NCI-H2107 treated with DMSO at 0.1 percent for 48 hours (cell line): ENCODE data around the gene UCKL1.
"Not testable (repeated sequence)": the region's sequence is repeated elsewhere in the genome, so short reads cannot be mapped to it uniquely, and the experiment has no call there.

Experiments
- DNase-seq: peaks from one replicate; lab custom pipeline; 2025; ENCODE audit not compliant: unreplicated experiment; lab: John Stamatoyannopoulos, UW

Gene UCKL1

DNA sequence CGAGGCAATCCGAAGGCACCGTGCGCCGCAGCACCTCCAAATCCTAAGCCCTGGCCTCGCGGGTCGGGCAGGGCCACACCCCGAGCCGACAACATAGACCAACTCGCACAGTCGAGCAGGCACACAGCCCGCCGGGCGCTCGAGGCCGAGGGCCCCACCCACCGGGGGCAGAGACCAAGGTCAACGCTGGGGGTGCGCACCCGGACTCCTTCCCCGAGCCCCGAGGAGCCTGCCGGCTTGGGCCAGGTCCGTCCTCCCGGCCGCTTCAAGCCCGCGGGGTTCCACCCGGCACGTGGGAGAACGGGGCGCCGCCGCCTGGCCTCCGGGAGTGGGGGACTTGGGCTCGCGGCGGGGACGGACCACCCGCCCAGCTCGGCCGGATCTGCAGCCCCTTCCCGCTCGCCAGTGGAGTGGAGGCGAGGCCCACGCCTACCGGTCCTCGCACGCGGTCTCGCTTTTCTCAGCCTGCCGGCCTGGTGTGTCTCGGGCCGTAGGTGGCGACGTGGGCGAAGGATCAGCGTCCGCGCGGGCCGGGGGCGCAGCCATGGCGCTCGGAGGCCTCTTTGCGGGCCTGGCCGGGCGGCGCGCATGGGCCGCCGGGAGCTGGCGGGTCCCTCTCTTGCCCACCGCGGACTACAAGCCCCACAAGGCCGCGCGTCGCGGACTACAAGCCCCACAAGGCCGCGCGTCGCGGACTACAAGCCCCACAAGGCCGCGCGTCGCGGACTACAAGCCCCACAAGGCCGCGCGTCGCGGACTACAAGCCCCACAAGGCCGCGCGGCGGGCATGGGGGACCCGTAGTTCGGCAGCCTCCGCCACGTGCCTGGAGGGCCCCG, at the start of gene UCKL1:
Gene UCKL1, minus strand, starts transcription at position 590 of the 837 bp plus-strand sequence. Its CDS starts 44 bp downstream, at position 546.
- no peak for DNase-seq

- no peak for DNase-seq
These were observed 49.2 kb upstream of the UCKL1 start for GRCh38 chr20:64005394-64005793.

DNA sequence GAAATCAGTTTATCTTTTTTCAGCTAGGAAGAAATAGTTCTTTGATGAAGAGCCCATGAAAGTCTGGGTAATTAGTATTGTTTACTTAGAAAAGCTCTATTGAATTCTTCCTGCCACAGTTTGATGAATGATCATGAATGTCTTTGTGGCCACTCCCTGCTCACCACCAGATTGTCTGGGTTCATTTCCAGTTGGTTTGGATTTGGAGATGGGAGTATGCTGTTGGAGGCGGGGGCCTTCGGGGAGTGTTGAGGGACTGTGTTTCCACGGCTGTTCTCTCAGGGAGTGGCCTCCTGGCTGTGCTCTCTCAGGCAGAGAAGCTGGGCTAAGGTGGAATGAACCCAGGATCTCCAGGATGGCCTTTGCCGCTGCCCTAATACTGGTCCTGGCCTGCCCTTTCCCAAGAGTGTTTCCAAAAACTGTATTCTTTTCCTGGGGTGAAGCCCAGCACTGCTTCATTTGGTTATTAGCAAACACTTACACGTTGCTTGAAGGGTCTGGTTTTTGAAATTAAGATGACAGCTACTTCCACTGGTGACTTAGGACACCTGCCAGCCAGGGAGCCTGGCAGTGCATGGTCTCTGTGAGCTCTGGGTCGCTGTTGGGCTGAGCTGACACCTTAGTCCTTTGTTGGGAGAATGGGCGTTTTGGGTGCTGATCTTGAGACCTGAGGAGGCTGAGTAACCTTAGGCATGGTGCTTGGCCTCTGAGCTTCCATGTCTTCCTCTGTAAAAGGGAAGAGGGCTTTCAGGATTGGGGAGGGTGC, 47.9 kb upstream of the UCKL1 start:
- DNase-seq = no peak

GRCh38 chr20:64001607-64002011, 45.4 kb upstream of the UCKL1 start:
- peak; percentile 97 for DNase-seq

DNA sequence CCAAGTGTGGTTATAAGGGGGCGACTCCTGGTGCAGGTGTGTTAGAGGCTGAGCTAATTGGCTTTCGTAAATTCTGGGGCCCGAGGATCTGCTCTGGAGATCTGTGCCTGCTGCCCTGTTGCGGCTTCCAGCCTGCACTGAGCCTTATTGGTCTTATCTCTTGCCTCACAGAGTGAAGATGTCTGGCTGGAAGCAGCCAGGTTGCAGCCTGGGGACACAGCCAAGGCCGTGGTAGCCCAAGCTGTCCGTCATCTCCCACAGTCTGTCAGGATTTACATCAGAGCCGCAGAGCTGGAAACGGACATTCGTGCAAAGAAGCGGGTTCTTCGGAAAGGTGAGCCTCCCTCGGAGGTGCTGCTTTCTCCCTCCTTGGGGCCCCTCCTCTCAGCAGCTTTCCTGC, 44.7 kb upstream of the UCKL1 start:
- no peak for DNase-seq

DNA sequence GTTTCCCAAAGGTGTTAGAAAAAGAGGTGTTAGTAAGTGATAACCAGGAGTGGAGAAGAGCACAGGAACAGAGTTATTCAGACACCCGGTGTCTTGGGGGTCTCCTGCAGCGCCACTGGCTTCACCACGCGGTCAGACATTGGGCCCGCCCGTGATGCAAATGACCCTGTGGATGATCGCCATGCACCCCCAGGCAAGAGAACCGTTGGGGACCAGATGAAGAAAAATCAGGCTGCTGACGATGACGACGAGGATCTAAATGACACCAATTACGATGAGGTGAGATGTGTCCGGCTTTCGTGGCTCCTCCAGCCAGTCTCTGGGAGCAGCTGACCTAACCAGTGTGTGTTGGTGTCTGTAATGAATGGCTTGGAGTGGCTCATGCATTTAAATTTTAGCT, 26.7 kb upstream of the UCKL1 start:
- no peak for DNase-seq

DNA sequence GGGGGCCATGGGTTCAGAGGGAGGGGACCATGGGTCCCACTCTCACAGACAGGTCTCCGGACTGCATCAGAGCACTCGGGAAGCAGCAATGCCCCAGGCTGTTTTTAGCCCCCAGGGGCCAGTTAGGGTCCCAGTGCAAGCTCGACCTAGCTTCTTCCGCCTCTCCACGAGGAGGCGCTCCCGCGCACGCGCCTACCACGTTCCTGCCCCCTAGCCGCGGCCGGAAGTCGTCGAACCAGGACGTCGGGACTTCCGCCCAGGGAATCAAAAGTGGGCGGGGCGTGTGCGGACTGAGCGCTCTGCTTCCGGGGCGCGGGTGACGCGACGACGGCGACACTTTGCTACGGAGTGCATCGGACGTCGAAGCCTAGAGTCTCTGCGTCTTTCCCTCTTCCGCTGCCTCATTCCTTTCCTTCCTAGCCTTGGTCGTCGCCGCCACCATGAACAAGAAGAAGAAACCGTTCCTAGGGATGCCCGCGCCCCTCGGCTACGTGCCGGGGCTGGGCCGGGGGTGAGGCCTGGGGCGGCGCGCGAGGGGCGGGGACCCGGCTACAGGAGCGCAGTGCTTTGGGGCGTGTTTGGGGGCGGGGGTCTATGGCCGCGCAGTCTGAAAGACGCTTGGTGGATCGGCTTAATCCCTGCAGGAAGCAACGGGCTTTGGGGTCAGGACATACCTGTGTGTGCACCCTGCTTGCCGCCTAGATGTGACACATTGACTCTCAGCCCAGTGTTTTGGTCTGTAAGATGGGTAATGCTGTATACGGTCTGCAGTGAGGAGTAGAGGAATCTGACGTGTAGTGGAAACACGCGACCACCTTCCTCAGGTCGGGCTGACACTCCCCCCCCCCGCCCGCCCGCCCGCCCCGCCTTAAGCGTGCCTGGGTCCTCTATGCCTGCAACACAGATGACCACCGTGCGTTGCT, 24.9 kb upstream of the UCKL1 start, which contains the start of gene PRPF6:
Gene PRPF6, plus strand, starts transcription at position 327 of the 923 bp plus-strand sequence. Its CDS starts 114 bp downstream, at position 441.
- peak; percentile 89 for DNase-seq

- DNase-seq = no peak
These were observed 24.1 kb upstream of the UCKL1 start for GRCh38 chr20:63980317-63980805.

GRCh38 chr20:63979557-63980316, 23.5 kb upstream of the UCKL1 start, which contains the start of gene SAMD10:
Gene SAMD10, minus strand, starts transcription at chr20:63979642. Its CDS starts 175 bp downstream, at chr20:63979467.
- peak; percentile 37 for DNase-seq

DNA sequence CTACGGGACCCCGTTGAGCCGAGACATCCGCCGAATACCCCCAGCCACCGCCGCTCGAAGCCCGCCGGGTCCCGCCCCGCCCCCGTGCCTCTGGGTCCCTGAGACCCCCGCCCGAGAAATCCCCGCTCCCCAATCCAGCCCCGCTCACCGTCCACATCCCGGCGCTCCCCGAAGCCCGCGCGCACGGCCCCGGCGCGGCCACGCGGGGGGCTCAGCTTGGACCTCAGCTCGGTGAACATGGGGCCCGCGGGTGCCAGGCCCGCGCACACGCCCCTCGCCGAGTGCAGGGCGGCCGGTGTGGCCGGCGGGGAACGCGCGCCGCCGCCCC, 23.0 kb upstream of the UCKL1 start:
- DNase-seq = no peak

DNA sequence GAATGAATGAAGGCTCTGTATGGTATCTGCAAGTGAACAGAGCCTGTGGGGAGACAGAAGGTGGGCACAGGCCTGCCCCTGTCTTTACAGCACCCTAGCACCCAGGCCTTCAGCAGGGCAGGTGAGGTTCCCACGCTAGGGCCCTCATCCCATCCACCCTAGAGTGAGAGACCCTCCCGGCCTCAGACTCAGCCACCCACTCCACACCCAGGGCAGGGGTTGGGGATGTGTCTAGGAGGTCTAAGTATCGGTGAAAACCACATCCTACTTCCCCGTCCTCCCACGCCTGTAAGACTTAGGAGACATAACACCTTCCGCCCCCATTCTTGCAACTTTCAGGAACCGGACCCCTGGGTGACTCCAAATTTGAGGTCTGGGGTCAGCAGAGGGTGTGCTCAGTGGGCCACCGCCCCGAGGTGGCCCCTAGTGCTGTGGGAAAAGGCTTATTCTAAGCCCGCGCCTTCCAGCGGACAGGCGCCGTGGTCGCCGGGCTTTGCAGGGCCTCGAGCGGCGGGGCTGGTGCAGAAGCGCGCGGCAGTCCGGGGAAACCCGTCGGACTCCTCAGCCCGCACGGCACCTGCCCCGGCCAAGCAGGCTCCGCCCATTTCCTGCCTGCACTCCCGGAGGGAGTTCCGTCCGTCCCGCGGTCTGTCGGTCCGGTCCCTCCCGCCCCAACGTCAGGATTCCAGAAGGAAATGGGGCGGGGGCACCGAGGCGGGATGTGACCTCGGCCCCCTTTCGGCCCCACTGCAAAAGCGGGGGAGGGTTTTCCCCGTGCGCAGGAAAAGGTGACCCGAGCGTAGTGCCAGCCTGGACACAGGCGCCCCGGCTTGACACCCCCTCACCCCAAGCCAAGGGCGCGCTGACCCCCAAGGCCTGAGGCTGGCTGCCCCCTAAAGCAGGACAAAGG, 22.4 kb upstream of the UCKL1 start:
- no peak for DNase-seq

DNA sequence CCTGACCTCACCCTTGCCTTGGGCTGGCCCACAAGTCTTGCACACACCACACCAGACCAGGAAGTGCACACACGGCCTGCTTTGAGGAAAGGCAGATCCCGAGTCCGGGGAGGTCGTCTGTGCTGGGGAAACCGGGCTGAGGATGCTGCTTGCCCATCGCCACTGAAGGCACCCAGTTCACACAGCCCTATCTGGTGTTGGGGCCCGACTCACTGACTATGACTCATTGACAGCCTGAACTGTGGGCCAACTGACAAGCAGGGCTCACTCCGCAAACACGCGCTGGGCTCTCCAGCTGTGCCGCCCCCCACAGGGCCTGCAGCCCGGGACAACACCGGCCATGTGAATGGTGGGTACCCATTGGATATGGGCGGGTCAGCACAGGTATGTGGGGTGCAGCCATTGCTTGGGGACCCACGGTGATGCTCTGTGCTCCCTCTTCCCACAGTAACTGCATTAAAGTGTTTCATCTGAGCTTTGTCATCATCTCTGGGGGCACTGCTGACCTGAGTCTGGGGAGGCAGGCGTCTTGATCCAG, 21.6 kb upstream of the UCKL1 start:
- DNase-seq = no peak

DNA sequence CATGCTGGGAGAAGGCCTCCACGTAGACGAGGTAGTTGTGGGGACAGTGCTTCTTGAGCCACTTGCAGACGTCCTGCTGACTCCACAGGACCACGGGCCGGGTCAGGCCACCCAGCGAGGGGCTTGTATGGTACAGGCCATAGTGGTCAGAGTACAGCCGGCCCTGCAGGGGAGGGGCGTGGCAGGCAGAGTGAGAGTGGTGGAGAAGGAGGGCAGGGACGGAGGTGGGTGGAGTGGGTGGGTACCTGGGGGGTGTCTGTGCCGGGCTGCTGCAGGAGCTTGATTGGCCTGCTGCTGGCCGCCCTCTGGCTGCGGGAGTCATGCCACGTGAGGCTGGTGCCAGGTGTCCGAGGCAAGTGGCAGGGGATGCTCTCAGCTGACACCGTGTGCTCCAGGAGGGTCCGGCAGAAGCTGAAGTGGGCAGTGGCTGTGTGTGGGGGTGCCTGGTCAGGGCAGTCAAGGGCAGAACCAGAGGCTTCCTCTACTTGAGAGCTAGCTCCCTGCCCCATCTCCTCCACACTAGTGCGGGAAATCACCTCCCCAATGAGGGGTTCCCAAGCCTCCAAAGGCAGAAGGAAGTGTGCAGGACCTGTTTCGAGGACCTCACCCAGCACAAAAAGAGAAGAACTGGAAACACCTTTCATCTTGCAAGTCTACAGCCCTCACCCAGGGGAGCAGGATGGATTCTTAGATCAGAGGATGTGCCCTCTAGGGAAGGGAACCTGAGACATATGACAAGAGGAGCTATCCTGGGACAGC, 20.9 kb upstream of the UCKL1 start:
- no peak for DNase-seq

GRCh38 chr20:63976511-63976910, 20.3 kb upstream of the UCKL1 start:
- not testable (repeated sequence) for DNase-seq

DNA sequence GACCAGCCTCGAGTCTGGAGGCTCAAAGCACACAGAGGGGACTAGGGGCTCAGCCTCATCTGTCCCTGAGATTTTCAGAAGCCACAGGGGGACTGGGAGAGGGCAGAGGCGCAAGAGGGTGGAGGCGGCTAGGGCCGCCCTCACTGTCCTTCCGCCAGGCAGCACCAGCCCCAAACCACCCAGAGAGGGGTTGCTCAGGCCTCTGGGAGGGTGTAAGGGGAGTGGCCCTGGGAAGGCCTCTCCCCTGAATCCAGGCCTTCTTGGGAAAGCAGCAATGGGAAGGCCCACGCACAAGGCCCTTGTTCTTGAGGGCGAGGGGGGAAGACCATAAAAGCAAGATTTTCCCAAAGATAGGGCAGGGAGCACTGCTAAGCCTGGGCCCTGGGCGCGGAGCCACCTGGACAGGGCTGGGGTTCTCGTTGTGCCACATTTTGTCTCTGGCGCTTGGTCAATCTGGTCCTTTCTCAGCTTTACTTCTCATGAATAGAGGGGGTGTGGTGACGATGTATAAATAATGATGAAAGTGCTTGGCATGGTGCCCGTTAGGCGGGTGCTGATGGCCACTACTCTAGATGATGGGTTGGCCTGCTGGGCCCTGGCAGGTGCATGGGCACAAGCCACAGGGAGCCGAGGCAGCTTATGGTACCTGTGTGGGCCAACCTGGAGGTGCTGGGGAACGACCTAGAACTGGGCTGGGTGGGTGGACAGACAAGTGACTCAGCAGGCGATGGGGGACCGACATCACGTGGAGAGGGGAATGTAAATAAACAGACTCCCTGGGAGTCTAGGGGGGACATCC, 18.4 kb upstream of the UCKL1 start:
- DNase-seq = peak; percentile 85

GRCh38 chr20:63973636-63974401, 17.6 kb upstream of the UCKL1 start:
- peak; percentile 70 for DNase-seq

- DNase-seq = no peak
These were observed 16.9 kb upstream of the UCKL1 start for GRCh38 chr20:63973160-63973479.
